Kidney (tissue), 14 donors: Measurements from ENCODE around the gene BCKDK. TPM values are rescaled to one million over a fixed set of nuclear protein-coding genes. Genes with fewer than 3 reads are reported as not detected.
A peak's percentile ranks its signal among the peaks of the same experiment; 100 is the strongest.

ENCODE experiments used
- DNase-seq, 5 donors: peaks; one replicate each; pipeline ENCODE4 v3.0.0-alpha.2; 2013 to 2020
- FAIRE-seq: peaks from 2 replicates; lab custom pipeline; 2012; peaks lifted over from hg19 to GRCh38; lab: Jason Lieb, UNC
- H3K27ac ChIP-seq, 2 donors: one replicate each; pipeline ENCODE4 v1.7.0; 2013; ENCODE audit warnings: low read depth in 2 of 2, low read length in 2 of 2, inconsistent platforms in 1 of 2
- H3K27me3 ChIP-seq: one replicate; pipeline ENCODE4 v1.7.1; 2013; ENCODE audit warnings: low read length, inconsistent platforms; ENCODE audit not compliant: control insufficient read depth, insufficient read depth
- H3K36me3 ChIP-seq, 3 donors: one replicate each; pipeline versions ENCODE4 v1.7.0 to v1.7.1; 2013; ENCODE audit warnings: low read length in 3 of 3, control low read depth in 1 of 3, inconsistent platforms in 1 of 3; ENCODE audit not compliant: insufficient read depth in 3 of 3, control insufficient read depth in 2 of 3
- H3K4me1 ChIP-seq, 3 donors: one replicate each; pipeline versions ENCODE4 v1.7.0 to v1.7.1; 2013; ENCODE audit warnings: low read length in 3 of 3, inconsistent platforms in 1 of 3, low read depth in 1 of 3; ENCODE audit not compliant: control insufficient read depth in 2 of 3, insufficient read depth in 2 of 3
- H3K4me3 ChIP-seq, 3 donors: one replicate each; pipeline versions ENCODE4 v1.7.0 to v1.8.1; 2013; ENCODE audit warnings: low read length in 3 of 3, control low read depth in 1 of 3, inconsistent platforms in 1 of 3
- H3K9ac ChIP-seq, 3 donors: one replicate each; pipeline versions ENCODE4 v1.7.0 to v1.7.1; 2013; ENCODE audit warnings: low read length in 3 of 3, control low read depth in 1 of 3, inconsistent platforms in 1 of 3
- H3K9me3 ChIP-seq, 3 donors: one replicate each; pipeline versions ENCODE4 v1.7.0 to v1.7.1; 2013; ENCODE audit warnings: low read length in 3 of 3, control low read depth in 1 of 3, inconsistent platforms in 1 of 3; ENCODE audit not compliant: control insufficient read depth in 2 of 3, insufficient read depth in 1 of 3
- CTCF ChIP-seq: IDR thresholded peaks from 3 replicates; pipeline ENCODE4 v1.5.1; 2012; ENCODE audit warnings: mild to moderate bottlenecking, moderate library complexity, borderline replicate concordance; ENCODE audit not compliant: insufficient read depth; ENCODE audit errors: extremely low read depth
- intact Hi-C: fragments of 100-400 bp; cut with DNase I; formaldehyde crosslinking; loops from one replicate; pipeline ENCODE4 v1.11.1; 2022
- polyA plus RNA-seq: library from polyadenylated mRNA; stranded (reverse); fragments of 350-450 nt; fragmentation: Illumina TruSeq; extraction: RNeasy Lipid Tissue Mini Kit (QIAGEN cat#74804); gene quantifications from one replicate; pipeline ENCODE4 v1.2.3, GENCODE V29; 2014; ENCODE audit warnings: low read depth, low replicate concordance; ENCODE audit not compliant: insufficient read depth
- total RNA-seq: library from RNA; stranded (reverse); fragmentation: NEBNext Ultra II Directional; extraction: Animal tissue kit (Norgen Biotek cat#: 25700); gene quantifications from one replicate; pipeline ENCODE4 v1.2.1, GENCODE V29; 2021
- donor health status: control.
- donor health status: control.
- donor health status: control.
- donor health status: control.
- donor health status: control.
- donor health status: DM: yes; HTN: yes; CAD: no.
- donor health status: Normal renal cell carcinoma (clear cell type).

BCKDK gene
- total and polyA plus RNA-seq, 2 donors from 2014 or later: 47.6 to 70.6 TPM

- Histone ChIP-seq H3K9ac (no peak overlapping the region), H3K9me3 (no peaks in the 10 kb centered on the region), H3K27me3 (no peaks in the 10 kb centered on the region), H3K27ac (peak overlapping the region; percentile 28 to 57), H3K36me3 (peaks cover 0 to 9% (median 0%) of the 10 kb centered on the region in 3 donors), H3K4me3 (peak overlapping the region in 1 of 3 donors; percentile 32), H3K4me1 (peaks cover 0 to 15% (median 0%) of the 10 kb centered on the region in 3 donors)
- peak; percentile 77 for TF ChIP-seq CTCF
- intact Hi-C loops: no loop called here
- FAIRE-seq (no peak), DNase-seq (peak; percentile 56 to 93 (median 82))
Observed at GRCh38 chr16:31105677-31106213, 2.4 kb upstream of the BCKDK start.

GRCh38 chr16:31106509-31107464 is 1.4 kb upstream of the BCKDK start:
- H3K27ac ChIP-seq: no peak overlapping the region
- no peak for TF ChIP-seq CTCF
- no peak overlapping the region for H3K4me3 ChIP-seq
- H3K9me3 ChIP-seq: no peaks in the 10 kb centered on the region
- H3K27me3 ChIP-seq: no peaks in the 10 kb centered on the region
- peaks cover 0 to 15% (median 0%) of the 10 kb centered on the region in 3 donors for H3K4me1 ChIP-seq
- intact Hi-C loops: no loop called here
- DNase-seq (no peak), FAIRE-seq (no peak)
- H3K36me3 ChIP-seq: peaks cover 0 to 12% (median 8%) of the 10 kb centered on the region in 3 donors
- no peak overlapping the region for H3K9ac ChIP-seq

GRCh38 chr16:31107465-31107867 is 720 bp upstream of the BCKDK start:
- Histone ChIP-seq H3K27me3 (no peaks in the 10 kb centered on the region), H3K9me3 (no peaks in the 10 kb centered on the region), H3K4me3 (no peak overlapping the region), H3K4me1 (peaks cover 0 to 15% (median 0%) of the 10 kb centered on the region in 3 donors), H3K9ac (no peak overlapping the region), H3K36me3 (peaks cover 0 to 16% (median 8%) of the 10 kb centered on the region in 3 donors), H3K27ac (no peak overlapping the region)
- DNase-seq: no peak
- intact Hi-C loops: no loop called here
- FAIRE-seq: no peak
- TF ChIP-seq CTCF: no peak
